ES-I3 (cell line): ENCODE data around the gene MRS2.
A peak's percentile ranks its signal among the peaks of the same experiment; 100 is the strongest.
"Not testable (repeated sequence)": the region's sequence is repeated elsewhere in the genome, so short reads cannot be mapped to it uniquely, and the experiment has no call there.

Experiments used
- H3K36me3 ChIP-seq: 2 replicates; pipeline ENCODE4 v1.6.1; 2013; ENCODE audit warnings: mild to moderate bottlenecking, low read length, control low read depth, moderate library complexity; ENCODE audit not compliant: insufficient read depth
- H3K4me1 ChIP-seq: 2 replicates; pipeline ENCODE4 v1.6.1; 2013; ENCODE audit warnings: mild to moderate bottlenecking, control low read depth, low read length; ENCODE audit not compliant: insufficient read depth
- H3K9ac ChIP-seq: 2 replicates; pipeline ENCODE4 v1.6.1; 2013; ENCODE audit warnings: low read depth, mild to moderate bottlenecking, low read length, moderate library complexity
- H3K9me3 ChIP-seq: 2 replicates; pipeline ENCODE4 v1.6.1; 2013; ENCODE audit warnings: mild to moderate bottlenecking, low read length, moderate library complexity; ENCODE audit not compliant: control insufficient read depth, insufficient read depth

MRS2 gene

GRCh38 chr6:24402697-24403500 is at the start of gene MRS2:
Gene MRS2, plus strand, starts transcription at chr6:24402936. Its CDS starts 111 bp downstream, at chr6:24403047.
- H3K4me1 ChIP-seq: peaks cover 26% of the 10 kb centered on the region
- H3K36me3 ChIP-seq: peaks cover 12% of the 10 kb centered on the region
- no peaks in the 10 kb centered on the region for H3K9me3 ChIP-seq
- peak within 1 kb of the TSS; percentile 69 for H3K9ac ChIP-seq

- Histone ChIP-seq H3K9ac (no peak overlapping the region), H3K36me3 (no peaks in the 10 kb centered on the region), H3K9me3 (no peaks in the 10 kb centered on the region), H3K4me1 (no peaks in the 10 kb centered on the region)
Observed at GRCh38 chr6:24353861-24354260, 48.9 kb upstream of the MRS2 start.

GRCh38 chr6:24355393-24355792 is 47.3 kb upstream of the MRS2 start:
- H3K9ac ChIP-seq: no peak overlapping the region
- H3K36me3 ChIP-seq: no peaks in the 10 kb centered on the region
- H3K4me1 ChIP-seq: peaks cover 3% of the 10 kb centered on the region; the same call in 1 of the 2 replicates
- H3K9me3 ChIP-seq: no peaks in the 10 kb centered on the region

- peaks cover 9% of the 10 kb centered on the region for H3K4me1 ChIP-seq
- no peak overlapping the region for H3K9ac ChIP-seq
- no peaks in the 10 kb centered on the region for H3K9me3 ChIP-seq
- H3K36me3 ChIP-seq: no peaks in the 10 kb centered on the region
Observed at GRCh38 chr6:24356310-24356973, 46.3 kb upstream of the MRS2 start.

- Histone ChIP-seq H3K36me3 (no peaks in the 10 kb centered on the region), H3K9me3 (no peaks in the 10 kb centered on the region), H3K4me1 (peaks cover 9% of the 10 kb centered on the region), H3K9ac (no peak within 1 kb of the TSS)
Observed at GRCh38 chr6:24357336-24358218, 45.2 kb upstream of the MRS2 start, which contains the start of gene DCDC2. Gene DCDC2, minus strand, starts transcription at chr6:24358059. Its CDS starts 309 bp downstream, at chr6:24357750.

- H3K9ac ChIP-seq: no peak overlapping the region
Observed at GRCh38 chr6:24358219-24358821, 44.4 kb upstream of the MRS2 start.

GRCh38 chr6:24359640-24360454 is 42.9 kb upstream of the MRS2 start:
- no peaks in the 10 kb centered on the region for H3K36me3 ChIP-seq
- H3K9ac ChIP-seq: peak overlapping the region; percentile 53; the same call in 1 of the 2 replicates
- no peaks in the 10 kb centered on the region for H3K9me3 ChIP-seq
- peaks cover 9% of the 10 kb centered on the region for H3K4me1 ChIP-seq

More at GRCh38 chr6:24358219-24358821, 44.4 kb upstream of the MRS2 start:
- Histone ChIP-seq H3K9me3 (no peaks in the 10 kb centered on the region), H3K36me3 (no peaks in the 10 kb centered on the region), H3K4me1 (peaks cover 9% of the 10 kb centered on the region)

GRCh38 chr6:24362363-24362762 is 40.4 kb upstream of the MRS2 start:
- H3K9me3 ChIP-seq, H3K36me3 ChIP-seq, H3K9ac ChIP-seq, H3K4me1 ChIP-seq: not testable (repeated sequence)

GRCh38 chr6:24365103-24365633 is 37.6 kb upstream of the MRS2 start:
- not testable (repeated sequence) for H3K4me1 ChIP-seq, H3K9me3 ChIP-seq, H3K9ac ChIP-seq, H3K36me3 ChIP-seq

GRCh38 chr6:24374612-24375011 is 28.1 kb upstream of the MRS2 start:
- 0 out of 2 replicates have a peak, but pooled peaks cover 3% of the 10 kb centered on the region for H3K9me3 ChIP-seq
- peaks cover 12% of the 10 kb centered on the region for H3K4me1 ChIP-seq
- no peaks in the 10 kb centered on the region for H3K36me3 ChIP-seq
- H3K9ac ChIP-seq: no peak overlapping the region

GRCh38 chr6:24376871-24377270 is 25.9 kb upstream of the MRS2 start:
- H3K9me3 ChIP-seq: no peaks in the 10 kb centered on the region
- H3K36me3 ChIP-seq: no peaks in the 10 kb centered on the region
- H3K9ac ChIP-seq: no peak overlapping the region
- peaks cover 12% of the 10 kb centered on the region for H3K4me1 ChIP-seq

- Histone ChIP-seq H3K36me3 (no peaks in the 10 kb centered on the region), H3K9ac (no peak overlapping the region)
Observed at GRCh38 chr6:24378473-24379097, 24.2 kb upstream of the MRS2 start.

More at GRCh38 chr6:24378473-24379097, 24.2 kb upstream of the MRS2 start:
- Histone ChIP-seq H3K4me1 (peaks cover 12% of the 10 kb centered on the region), H3K9me3 (no peaks in the 10 kb centered on the region)
